GM18517 (cell line): ENCODE results near the gene ERBIN.
"Not testable (repeated sequence)": the region's sequence is repeated elsewhere in the genome, so short reads cannot be mapped to it uniquely, and the experiment has no call there.

Experiments used
- ATAC-seq: cut with Tn5 transposase; IDR thresholded peaks from one replicate; pipeline ENCODE4 v1.9.1; 2021; ENCODE audit warnings: mild to moderate bottlenecking, moderate library complexity; ENCODE audit not compliant: unreplicated experiment

ERBIN gene

DNA sequence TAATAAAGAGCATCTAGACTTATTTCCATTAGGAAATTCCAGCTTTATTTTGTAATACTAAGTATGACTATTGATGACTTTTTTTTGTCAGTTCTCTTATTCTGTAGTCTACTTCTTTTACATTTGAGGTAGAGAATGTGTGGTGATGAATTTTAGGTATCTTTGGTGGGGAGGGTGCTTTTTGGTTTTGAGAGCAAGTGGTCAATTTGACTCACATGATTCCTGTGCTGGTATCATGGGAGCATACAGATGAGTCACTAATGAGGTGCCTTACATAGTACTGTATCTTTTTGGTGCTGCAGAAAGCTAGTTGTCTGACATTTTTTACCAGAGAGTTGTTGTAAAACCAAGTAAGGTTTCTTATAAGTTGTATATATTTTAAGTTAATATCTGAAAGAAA, 35.3 kb downstream of the ERBIN start:
- peak; percentile 83 for ATAC-seq

DNA sequence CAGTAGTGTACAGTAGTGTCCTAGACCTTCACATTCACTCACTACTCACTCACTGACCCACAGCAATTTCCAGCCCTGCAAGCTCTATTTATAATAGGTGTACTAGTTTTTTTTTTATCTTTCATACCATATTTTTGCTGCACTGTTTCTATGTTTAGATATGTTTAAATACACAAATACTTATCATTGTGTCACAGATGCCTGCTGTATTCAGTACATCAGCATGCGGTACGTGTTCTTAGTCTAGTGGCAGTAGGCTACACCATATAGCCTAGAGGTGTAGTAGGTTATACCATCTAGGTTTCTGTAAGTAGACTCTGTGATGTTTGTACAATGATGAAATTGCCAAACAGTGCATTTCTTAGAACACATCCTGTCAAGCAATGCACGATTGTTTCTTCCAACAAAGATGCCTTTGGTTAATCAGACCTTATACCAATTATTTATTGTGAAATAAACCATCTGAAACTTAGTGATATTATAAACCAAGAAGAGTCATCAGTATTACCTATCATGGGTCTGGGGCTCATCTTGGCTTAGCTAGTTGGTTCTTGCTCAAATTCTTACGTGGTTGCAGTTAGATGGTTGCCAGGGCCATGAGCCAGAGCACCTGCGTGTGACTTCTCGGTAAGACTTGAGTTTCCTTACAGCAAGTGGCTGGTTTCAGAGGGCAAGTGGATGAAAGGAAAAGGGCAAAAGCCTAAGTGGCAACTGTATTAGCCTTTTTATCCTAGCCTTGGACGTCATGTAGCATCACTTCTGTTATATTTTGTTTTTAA, 41.1 kb downstream of the ERBIN start:
- ATAC-seq = no peak

DNA sequence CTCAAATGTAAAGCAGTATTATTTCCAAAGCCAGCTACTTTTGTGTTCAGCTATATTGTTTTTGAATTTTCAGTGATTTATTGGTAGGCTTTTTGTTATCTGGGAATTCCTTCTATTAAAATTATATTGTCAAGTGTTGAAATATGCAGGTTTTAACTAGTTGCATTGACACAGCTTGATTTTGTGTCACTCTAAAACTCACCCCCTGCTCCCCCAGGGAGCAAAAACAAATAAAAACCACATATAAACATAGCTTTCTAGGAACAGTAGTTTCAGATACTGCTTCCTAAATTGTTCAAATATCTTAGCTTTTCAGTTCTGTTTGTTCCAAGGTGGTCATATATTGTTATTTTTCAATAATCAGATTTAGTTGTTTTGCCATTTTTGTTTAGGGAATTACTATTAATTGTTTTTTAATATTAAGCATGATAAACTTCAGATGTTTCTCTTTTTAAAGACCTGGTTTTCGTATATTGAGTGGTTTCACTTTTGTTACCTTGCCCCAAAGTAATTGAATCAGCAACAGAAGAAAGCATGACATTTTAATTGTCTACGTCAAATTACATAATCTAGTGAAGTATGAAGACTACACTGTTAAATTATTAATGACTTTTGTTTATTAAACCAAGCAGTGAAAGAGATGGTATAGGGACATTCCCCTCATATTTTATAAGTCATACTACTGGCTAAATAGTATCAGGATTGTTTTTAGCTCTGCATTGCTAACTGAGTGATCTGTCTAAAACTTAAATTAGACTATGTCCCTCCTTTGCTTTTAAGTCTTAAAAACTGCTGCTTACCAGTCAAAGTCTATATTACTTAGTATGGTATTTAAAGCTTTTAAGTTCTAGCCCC, 43.4 kb downstream of the ERBIN start:
- ATAC-seq = no peak

DNA sequence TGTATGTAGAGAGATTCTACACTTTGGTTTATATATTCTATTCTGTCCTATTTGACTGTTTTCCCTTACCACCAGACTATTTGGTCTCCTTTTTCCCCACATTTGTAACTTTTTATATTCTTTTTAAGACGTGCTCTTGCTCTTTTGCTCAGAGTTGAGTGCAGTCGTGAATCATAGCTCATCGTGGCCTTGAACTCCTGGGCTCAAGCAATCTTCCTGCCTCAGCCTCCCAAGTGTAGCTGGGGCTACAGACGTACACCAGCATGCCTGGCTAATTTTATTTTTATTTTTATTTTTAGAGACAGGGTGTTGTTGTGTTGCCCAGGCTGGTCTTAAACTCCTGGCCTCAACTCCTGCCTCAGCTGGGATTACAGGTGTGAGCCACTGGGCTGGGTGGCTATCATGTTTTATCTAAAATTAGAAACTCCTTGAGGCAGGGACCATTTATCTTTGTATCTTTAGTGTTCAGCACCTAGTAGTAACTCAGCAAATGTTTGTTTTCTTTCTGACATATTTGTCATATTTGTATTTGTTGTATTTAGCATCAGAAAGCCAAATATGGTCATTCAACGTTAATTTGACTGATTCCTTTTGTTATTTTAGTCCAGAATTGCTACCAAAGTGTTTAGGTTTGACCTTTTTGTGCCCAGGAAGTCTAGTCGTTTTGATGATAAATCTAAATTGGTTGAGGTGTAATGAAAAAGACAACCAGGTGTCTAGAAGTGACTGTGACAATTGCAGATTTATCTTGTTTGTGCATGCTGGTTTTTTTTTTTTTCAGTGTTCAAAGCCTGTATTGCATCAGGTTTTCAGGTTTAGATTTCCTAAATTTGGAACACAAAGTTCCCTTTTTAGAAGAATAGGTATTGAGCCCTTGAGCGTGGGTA, 44.3 kb downstream of the ERBIN start:
- ATAC-seq = peak; percentile 50

DNA sequence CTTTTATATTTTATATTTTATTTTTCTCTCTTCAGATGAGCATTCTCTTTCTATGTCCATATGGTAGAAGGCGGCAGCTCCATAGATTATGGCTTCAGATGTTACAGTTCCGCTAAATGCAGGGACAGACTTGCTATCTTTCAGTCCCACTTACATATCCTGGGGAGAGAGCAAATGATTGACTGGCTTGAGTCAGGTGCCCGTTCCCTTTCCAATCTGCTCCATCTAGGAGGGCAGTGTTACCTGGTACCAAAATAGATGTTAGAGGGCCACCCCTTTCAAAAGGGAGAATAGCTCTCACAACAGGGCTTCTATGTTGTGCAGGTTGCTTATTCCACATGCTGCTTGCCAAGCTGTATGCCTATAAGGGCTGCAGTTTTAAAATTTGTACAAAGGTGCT, 45.3 kb downstream of the ERBIN start:
- no peak for ATAC-seq

DNA sequence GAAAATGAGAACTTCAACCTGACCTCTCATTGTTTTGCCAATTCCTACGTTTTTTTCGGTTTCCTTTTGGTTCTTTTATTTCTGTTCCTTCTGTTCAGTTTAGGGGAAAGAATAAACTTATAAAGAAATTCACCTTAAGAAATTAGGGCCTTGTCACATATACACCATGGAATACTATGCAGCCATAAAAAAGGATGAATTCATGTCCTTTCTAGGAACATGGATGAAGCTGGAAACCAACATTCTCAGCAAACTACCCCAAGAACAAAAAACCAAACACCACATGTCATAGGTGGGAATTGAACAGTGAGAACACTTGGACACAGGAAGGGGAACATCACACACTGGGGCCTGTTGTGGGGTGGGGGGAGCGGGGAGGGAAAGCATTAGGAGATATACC, 46.5 kb downstream of the ERBIN start:
- not testable (repeated sequence) for ATAC-seq

DNA sequence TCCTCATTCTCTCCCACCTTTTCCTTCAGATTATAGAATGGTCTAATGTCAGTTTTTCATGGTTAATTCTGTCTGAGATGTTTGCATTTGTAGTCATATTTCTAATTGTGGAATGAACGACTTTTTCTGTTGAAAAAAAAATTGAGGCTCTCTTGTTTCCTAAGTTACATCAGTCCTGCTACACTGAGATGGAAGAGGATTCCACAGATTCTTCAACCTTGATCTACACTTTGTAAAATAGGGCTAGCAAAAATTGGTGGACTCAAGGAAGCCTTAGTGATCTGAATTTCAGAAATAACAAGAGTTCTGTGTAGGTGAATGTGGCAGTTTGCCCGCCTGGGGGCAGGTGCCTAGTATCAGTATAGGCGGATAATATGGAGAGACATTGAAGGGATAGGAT, 51.9 kb downstream of the ERBIN start:
- ATAC-seq = no peak

DNA sequence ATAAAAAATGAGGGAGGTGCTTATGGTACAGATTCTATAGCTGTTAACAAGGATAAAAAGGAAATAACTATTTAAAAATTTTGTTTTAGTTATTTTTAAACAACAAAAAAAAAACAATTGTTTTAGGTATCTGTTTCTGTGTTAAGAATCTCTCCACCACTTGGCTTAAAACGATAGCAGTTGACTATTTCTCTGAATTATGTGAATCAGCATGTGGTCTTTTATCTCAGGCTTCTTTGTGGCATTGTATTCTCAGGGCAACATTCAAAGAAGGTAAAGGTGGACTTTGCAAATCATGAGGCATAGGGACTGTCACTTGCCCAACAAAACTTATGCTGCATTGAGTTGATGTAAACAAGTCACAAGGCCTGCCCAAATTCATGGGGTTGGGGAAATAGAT, 55.2 kb downstream of the ERBIN start:
- no peak for ATAC-seq

DNA sequence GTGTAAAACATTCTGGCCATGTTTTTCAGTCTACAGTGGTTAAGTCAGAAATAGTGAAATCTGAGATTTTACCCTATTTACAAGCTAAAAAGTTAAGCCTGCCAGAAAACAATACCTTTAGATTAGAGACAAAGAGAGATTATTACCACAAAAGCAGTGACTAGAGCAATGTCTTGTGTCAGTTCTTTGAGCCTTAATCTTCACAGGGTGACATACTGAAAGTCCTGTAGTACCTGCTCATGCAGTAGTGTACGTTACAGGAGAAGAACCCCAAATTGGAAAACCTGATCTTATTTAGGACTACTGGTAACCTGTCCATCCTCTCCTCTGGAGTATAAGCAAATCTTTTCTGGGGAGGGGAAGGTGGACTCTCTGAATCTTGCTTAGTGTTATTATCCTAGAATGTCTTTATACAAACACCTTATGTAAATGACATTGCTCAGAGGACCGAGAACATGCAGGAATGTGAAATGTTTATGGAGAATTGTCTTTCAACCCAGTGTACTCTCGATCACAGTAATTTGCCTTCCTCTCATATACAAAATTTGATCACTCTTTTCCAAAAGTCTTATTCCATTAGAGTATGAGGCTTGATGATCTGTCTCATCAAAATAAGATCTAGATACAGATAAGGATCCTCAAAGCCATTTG, 55.7 kb downstream of the ERBIN start:
- no peak for ATAC-seq

DNA sequence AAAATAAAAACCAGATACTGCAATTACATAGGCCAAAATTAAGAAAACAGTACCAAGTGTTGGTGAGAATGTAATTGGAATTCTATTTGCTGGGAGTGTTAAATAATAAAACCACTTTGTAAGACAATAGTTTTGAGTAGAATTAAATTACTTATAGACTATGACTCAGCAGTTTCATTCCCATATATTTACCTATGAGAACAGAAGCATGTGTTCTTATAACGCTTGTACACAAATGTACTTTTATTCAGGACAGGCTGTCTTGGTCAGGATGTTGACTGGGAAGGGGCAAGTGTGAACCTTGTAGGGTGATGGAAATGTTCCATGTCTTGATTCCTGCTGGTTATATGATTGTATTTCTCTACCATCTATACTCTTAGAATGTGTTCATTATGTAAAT, 56.3 kb downstream of the ERBIN start:
- ATAC-seq = no peak

DNA sequence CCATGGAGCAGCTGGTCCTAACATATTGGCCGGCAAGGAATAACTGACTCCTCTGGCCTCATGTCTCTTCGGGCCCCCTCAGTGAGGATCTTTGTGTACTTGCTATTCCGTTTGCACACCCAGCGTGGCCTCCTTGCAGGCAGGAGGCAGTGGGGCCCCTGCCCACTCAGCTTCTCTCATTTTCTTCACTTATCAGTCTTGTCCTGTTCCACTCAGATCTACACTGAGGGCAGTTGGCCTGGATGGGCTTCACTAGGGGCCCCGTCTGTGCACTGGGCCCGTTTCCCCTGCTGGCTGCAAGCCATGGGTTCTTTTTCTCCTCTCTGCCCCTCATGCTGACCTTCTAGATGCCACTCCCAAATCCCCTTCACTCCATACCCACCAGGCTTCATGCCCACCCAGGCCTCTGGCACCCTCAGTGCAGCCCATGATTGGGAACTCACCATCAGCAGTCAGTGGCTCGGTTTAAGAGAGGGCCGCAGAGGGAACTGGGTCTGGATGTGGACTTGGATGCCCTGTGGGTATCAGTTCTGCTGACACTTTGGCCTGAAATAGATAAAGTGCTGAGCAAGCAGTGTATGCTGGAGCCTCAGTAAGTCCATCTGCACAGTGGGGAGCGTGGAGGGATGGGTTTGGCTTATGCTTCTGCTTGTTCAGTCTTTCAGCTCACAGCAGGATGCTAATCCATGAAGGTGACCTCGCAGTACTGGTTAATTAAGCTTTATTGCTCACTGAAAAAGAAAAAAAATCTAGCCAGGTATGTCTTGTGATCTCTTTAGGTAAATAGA, 57.9 kb downstream of the ERBIN start:
- no peak for ATAC-seq

DNA sequence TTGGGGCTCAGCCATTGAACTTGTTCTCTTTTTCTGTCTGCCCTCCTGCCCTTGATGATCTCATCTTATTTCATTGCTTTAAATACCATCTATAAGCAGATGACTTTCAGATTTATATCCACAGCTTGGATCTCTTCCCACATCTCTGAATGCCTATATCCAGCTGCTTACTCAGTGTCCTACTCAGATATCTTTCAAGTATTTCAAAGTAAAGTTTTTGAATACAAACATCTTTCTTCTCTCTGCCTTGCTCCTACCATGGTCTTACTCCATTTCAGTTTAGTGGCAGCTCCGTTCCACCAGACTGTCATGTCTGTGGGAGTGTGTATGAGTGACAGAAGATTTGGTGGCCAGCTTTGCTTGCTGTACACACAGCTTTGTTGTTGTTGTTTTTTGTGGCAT, 59.7 kb downstream of the ERBIN start:
- no peak for ATAC-seq

DNA sequence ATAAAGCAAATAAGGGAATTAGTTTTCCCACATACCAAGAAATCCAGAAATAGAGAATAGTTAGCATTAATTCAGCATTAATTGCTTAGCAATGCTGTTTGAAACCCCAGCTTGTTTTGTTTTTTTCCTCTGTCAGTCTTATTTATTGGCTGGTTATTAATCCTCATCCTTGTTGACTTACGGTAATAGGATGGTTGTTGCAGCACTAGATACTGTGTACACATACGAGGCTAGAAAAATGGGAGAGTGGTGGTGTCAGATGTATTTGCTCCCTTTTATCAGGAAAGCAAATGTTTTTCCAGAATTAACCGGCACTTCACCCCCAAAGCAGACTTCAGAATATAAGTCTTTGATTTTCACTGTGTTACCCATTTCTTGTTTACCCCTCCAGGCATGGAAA, 60.4 kb downstream of the ERBIN start:
- no peak for ATAC-seq

DNA sequence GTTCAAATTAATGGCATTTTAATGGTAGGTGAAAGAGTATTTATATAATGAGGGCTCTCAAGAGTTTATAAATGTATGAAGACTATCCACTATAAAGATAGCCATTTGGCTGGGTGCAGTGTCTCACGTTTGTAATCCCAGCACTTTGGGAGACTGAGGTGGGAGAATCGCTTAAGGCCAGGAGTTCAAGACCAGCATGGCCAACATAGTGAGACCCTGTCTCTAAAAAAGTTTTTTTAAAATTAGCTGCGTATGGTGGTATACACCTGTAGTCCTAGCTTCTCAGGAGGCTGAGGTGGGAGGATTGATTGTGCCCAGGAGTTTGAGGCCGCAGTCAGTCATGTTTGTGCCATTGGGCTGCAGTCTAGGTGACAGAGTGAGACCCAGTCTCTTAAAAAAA, 61.6 kb downstream of the ERBIN start:
- ATAC-seq = no peak

DNA sequence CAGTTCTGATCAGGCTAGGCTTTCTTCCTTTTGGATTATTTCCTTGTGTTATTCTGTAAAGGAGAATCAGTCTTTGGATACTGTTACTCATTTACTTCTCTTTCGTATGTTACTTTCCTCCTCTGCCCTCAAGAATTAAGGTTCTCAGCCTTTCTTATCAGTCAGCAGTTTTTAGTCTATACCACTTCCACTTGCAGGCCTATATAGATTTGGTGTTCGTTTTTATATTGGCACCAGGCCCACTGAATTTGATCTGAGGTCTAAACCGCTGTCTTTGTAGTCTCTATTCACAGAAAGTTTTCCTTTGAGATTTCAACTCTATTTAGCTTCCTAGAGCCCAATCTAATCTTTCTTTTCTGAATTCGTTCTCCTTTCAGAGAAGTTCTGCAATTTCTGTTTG, 62.8 kb downstream of the ERBIN start:
- ATAC-seq = no peak

DNA sequence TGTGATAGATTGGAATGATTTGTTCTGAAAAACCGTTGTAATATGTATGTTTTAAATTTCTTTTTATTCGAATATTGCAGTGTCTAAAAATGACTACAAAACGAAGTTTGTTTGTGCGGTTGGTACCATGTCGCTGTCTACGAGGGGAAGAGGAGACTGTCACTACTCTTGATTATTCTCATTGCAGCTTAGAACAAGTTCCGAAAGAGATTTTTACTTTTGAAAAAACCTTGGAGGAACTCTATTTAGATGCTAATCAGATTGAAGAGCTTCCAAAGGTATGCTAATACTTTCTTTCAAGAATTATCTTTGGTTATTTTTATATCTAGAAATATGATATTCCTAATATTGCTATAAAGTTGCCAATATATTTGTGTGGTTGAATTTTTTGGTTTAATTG, 66.3 kb downstream of the ERBIN start:
- no peak for ATAC-seq

DNA sequence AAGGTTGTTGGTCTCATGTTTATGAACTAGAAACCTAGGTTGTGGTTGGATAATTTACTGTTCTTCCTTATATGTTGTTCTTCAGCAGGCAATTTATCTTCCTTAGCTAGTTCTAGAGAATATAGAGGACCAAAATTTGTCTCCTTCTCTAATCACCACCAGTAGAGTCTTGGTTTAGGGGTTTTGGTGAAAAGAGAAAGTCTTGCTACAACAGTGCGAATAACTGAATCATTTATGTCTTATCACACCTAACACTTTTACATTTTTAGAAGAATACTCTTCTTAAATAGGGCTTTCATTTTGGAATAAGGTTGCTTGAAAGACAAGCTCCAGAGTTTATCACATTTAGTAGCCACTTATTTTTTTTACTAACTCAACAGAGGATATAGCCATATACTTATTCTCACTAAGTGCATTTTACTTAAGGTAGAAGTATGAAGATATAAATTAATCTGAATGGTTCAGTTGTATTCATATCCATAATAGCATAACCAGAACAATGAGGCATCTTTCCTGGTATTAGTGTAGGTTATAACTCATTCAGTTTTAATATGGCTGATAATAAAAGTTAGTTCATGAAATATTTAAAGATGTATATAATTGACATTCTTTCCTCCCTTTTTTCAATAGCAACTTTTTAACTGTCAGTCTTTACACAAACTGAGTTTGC, 67.9 kb downstream of the ERBIN start:
- no peak for ATAC-seq

DNA sequence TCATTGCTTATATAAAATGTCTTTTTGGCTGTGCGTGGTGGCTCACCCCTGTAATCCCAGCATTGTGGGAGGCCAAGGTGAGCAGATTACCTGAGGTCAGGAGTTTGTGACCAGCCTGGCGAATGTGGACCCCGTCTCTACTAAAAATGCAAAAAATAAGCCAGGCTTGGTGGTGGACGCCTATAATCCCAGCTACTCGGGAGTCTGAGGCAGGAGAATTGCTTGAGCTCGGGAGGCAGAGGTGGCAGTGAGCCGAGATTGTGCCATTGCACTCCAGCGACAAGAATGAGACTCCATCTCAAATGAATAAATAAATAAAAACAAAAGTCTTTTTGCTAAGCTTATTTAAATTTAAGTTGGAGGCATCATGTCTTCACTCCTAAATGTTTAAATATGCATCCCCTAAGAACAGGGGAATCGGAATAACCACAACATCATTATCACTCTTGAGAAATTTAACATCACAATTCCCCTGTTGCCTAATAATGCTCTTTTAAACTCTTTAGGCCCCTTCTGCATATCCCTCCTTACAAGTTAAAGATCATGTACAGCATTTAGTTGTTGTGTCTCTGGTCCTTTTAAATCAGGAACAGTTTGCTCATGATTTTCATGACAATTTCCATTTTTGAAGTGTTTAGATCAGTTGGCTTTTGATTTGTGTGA, 72.8 kb downstream of the ERBIN start:
- ATAC-seq = no peak

DNA sequence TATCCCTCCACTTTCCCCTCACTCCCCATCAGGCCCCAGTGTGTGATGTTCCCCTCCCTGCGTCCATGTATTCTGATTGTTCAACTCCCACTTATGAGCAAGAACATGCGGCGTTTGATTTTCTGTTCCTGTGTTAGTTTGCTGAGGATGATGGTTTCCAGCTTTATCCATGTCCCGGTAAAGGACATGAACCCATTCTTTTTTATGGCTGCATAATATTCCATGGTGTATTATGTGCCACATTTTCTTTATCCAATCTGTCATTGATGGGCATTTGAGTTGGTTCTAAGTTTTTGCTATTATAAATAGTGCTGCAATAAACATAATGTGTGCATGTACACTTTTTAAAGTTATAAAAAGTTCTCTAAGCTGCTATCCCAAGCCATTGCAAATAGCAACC, 75.6 kb downstream of the ERBIN start:
- no peak for ATAC-seq
